ENCODE measurements around the gene MAN1A2.
"Not testable (repeated sequence)": the region's sequence is repeated elsewhere in the genome, so short reads cannot be mapped to it uniquely, and the experiment has no call there.

Gene MAN1A2

DNA sequence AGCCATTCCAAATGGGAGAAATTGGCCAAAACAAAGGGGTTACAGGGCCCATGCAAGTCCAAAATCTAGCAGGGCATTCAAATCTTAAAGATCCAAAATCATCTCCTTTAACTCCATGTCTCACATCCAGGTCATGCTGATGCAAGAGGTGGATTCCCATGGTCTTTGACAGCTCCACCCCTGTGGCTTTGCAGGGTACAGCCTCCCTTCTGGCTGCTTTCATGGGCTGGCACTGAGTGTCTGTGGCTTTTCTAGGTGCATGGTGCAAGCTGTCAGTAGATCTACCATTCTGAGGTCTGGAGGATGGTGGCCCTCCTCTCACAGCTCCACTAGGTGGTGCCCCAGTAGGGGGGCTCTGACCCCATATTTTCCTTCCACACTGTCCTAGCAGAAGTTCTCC lies 191.2 kb downstream of the MAN1A2 start:
- not testable (repeated sequence) for DNase-seq (ENCODE audit: low read depth in 2 of 2)

DNA sequence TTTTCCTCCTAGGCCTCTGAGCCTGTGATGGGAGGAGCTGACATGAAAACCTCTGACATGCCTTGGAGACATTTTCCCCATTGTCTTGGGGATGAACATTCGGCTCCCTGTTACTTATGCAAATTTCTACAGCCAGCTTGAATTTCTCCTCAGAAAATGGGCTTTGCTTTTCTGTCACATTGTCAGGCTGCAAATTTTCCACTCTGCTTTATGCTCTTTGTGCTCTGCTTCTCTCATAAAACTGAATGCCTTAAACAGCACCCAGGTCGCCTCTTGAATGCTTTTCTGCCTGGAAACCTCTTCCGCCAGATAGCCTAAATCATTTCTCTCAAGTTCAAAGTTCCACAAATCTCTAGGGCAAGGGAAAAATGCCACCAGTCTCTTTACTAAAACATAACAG lies 191.9 kb downstream of the MAN1A2 start:
- no peak for DNase-seq (ENCODE audit: low read depth in 2 of 2)

GRCh38 chr1:117559985-117560384 lies 192.7 kb downstream of the MAN1A2 start:
- DNase-seq (ENCODE audit: low read depth in 2 of 2), result no peak

DNA sequence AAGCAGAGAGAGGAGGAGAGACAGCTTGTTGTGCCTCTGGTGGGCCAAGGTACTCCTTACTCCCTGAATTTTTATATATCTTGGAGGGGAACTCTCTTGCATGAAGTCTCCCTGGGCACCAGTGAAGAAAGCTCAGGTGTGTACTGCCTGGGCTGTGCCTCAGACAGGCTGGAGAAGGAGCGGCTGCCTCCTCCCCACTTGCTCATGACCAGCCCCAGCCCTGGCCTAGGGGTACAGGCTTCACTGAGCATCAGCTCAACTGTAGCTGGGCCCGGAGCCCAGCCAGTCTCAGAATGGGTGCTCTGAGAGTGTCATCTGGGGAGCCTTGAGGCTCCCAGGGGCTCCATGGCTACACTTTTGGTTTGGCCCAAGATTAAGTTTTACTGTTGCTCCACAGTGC lies 193.8 kb downstream of the MAN1A2 start:
- DNase-seq (ENCODE audit: low read depth in 2 of 2), result no peak

GRCh38 chr1:117561551-117561950 lies 194.3 kb downstream of the MAN1A2 start:
- DNase-seq (ENCODE audit: low read depth in 2 of 2), result no peak

GRCh38 chr1:117562581-117563491 lies 195.6 kb downstream of the MAN1A2 start:
- DNase-seq (ENCODE audit: low read depth in 2 of 2), result no peak

GRCh38 chr1:117563492-117563875 lies 196.2 kb downstream of the MAN1A2 start:
- DNase-seq (ENCODE audit: low read depth in 2 of 2), result no peak

DNA sequence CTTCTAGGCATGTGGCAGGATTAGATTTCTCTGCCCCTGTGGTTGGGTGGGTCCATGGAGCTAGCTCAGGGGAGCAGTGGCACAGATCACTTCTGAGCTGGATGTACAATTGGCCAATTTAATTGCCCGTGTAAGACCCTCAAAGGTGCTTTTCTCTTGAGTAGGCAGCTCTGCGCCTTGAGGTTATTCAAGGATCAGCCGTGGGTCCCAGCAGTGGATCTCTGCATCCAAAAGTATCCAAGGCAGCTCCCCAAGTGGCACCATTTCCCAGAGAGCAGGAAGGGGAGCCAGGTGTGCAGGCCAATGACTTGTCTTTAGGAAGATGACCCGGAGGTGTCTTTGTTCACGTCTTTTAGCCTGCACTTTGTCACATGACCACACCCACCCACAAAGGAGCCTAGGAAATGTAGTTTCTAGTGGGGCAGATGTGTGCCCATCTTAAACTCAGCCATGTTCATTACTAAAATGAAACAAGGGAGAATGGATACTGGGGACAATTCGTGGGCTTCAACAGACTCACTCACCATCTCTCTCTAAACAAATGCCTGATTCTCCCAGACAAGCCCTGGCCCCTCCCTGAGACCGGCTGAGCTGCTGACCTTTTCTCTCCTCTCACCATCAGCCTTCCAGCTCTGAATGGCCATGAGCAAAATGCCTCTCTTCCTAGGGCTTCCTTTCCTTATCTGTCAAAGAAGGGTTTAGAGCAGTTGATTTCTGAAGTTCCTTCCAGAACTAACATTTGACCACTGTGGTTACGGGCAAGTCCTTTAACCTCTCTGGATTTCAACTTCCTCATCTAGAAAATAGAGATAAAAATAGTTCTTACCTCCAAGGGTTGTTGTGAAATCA lies 197.2 kb downstream of the MAN1A2 start:
- no peak for DNase-seq (ENCODE audit: low read depth in 2 of 2)

DNA sequence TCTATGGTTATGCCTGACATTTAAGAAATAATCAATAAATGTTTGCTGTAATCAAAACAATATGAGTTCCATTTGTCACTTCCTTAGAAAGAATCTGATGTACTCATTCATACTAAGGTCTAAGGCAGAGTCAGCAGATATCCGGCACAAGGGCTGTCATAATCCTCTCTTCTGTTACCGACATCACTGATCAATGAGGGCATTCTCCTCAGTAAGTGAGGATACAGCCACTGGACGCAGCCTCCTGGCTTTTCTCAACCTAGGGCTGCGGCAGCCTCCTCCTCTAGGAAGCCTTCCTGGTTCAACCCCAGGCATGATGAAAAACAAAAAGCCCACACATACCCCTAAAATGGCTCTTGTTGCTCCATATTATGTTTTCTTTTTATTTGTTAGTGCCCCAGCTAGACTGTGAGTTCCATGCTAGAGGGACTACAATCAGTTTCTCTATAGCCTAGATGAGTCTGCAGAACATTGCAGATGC lies 197.9 kb downstream of the MAN1A2 start:
- DNase-seq (ENCODE audit: low read depth in 2 of 2), result no peak

DNA sequence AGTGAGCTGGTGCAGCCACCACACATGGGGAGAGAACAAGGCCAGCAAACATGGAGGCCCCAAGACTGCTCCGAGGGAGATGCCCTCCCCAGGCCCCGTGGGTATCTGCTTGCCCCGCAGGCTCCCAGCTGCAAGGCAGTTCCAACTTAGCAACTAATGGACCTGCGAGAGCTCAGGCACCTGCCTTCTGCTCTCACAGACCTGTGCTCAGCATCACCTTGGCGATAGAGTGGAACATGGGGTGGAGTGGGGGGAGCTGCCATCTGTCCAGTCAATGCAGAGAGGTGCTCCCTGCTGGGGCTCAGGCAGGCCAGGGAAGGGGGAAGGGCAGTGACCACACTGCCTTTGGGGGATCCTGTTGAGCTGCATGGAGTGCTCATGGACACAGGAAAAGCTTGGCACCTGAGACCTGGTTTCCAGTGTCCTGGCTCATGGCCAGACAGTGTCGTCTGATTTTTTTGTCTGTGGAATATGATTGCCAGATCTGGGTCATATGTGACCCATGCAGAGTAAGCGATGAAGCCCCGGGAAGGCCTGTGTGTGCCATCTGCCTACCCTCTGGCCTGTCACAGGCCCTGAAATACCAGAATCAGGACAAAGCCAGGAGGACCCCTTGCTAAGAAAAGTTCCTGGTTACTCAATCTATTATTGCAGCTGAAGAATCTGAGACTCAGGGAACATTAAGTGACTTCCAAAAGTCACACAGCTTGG lies 198.7 kb downstream of the MAN1A2 start:
- DNase-seq (ENCODE audit: low read depth in 2 of 2), result no peak

DNA sequence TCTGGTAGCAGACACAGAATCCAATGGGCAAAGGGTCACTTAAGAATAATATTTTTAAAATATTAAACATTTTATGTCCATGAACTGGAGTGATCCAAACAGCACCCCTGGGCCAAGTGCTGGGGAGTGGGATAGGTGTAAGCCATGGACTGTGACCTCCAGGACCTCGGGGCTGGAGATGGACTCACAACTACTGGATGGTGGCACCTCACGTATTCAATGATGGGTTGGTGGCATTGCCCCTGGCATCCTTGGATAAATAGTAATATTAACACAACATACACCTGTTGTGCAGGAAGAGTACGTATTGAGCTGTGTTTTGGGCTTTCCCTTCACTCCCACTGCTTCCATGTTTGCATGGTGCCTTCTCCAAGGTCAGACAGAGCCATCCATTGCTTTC lies 199.3 kb downstream of the MAN1A2 start:
- DNase-seq (ENCODE audit: low read depth in 2 of 2), result no peak

DNA sequence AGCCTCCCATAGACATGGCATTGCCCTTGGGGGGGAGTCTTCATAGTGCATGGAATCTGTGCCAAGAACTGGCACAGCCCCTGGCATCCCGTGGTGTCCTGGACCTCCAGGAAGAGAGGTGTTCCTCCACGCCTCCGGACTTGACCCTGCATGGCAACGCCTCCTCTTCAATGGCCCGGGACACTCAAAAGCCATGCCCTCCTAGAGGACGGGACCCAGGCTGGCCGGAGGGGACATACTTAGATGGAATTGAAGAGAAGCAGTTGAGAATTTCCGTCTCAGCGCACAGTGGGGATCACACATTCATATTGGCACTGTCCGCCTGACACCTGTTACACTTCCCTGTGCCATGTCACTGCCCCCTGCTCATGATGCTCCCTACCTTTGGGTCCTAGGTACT lies 200.2 kb downstream of the MAN1A2 start:
- DNase-seq (ENCODE audit: low read depth in 2 of 2), result no peak

DNA sequence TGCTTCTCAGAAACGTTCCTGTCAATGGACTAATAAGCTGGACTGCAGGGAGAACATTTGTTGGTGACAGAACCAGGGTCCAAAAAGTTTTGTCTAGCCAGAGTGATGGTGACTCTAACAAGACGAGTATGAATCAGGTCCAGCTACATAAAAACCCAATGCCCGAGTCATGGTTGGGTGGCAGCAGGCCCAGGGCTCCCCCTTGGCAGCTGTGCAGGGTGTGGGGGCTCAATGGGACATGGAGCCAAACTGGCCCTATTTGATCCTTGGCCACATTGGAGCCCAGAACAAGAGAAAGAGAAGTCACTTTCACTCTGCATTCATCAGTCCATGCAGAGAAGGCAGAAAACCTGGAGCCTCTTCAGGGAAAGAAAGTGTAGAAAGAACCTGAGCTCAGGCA lies 200.7 kb downstream of the MAN1A2 start:
- no peak for DNase-seq (ENCODE audit: low read depth in 2 of 2)

GRCh38 chr1:117568999-117569398 lies 201.8 kb downstream of the MAN1A2 start:
- DNase-seq (ENCODE audit: low read depth in 2 of 2), result no peak

GRCh38 chr1:117569856-117570255 lies 202.6 kb downstream of the MAN1A2 start:
- no peak for DNase-seq (ENCODE audit: low read depth in 2 of 2)

DNA sequence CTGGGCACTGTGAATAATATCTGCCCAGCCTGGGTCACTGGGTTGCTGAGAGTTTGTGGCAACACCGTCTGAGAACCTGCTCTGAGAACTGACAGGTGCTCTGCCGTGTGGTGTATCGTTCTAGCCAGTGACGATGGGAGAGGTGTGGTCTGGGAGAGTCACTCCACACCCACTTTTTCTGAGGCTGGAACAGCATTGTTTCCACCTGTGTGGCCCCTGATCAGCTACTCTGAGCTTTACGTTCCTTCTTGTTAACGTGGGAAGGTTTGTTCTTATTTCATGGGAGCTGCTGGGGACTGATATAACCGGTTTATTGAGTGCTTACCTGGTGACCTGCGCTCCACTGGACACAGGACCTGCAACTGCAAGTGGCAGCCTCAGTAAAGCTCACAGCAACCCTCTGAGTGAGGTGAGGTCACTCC lies 203.8 kb downstream of the MAN1A2 start:
- DNase-seq (ENCODE audit: low read depth in 2 of 2), result no peak

- no peak for DNase-seq (ENCODE audit: low read depth in 2 of 2)
These were observed 204.2 kb downstream of the MAN1A2 start for GRCh38 chr1:117571496-117571895.

GRCh38 chr1:117572546-117572945 lies 205.3 kb downstream of the MAN1A2 start:
- DNase-seq (ENCODE audit: low read depth in 2 of 2), result no peak

DNA sequence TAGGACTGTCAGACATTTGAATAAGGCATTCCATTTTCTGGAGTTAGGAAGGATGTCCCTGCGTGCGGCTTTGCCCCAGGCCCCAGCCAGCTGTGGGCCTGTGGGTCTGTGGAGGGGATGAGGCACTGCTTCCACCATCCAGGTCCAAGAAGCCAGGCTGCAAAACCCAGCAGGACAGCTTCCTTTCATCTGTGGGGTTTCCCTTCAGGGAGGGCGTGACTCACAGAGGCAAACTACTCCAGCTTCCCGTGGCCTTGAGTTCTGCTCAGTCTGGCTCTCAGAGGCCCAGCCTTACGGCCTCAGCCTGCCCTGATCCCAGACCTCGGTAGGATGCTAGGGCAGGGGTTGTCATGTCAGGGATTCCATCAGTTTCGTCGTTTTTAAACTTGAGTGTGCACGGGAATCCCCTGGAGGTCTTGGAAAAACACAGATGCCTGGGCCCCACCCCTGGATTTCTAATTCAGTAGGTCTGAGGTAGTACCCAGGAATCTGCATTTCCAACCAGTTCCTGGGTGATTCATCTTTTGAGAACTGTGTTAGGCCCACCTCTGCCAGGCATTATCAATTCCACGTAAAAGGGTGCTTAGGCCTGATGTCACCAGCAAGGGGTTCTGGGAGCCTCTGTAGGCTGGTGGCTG lies 206.3 kb downstream of the MAN1A2 start:
- no peak for DNase-seq (ENCODE audit: low read depth in 2 of 2)

- DNase-seq (ENCODE audit: low read depth in 2 of 2), result no peak
These were observed 207.0 kb downstream of the MAN1A2 start for GRCh38 chr1:117574161-117574835.

All from stimulated activated CD4-positive, alpha-beta T cell treated with anti-CD3 and anti-CD28 coated beads, Interleukin-1b, Interleukin-23, amount 100 ng/mL, for 4 hours (primary cell).